H1 (cell line): Measurements from ENCODE around the gene IGFALS. TPM values are rescaled to one million over a fixed set of nuclear protein-coding genes. Genes with fewer than 3 reads are reported as not detected.

Source experiments
- CTCF ChIA-PET: fragments of 300-600 bp; sonication (Branson Sonifier 250); formaldehyde crosslinking; loops from one replicate; lab custom pipeline; 2021; ENCODE audit not compliant: partially characterized antibody; lab: Charles Lee
- POLR2A ChIA-PET: fragments of 300-600 bp; sonication (Branson Sonifier 250); formaldehyde crosslinking; loops from one replicate; lab custom pipeline; 2021; ENCODE audit warnings: inconsistent platforms; ENCODE audit not compliant: partially characterized antibody; lab: Charles Lee
- DNase-seq, 2 experiments: peaks; one replicate each; pipeline versions ENCODE4 v3.0.0 to v3.0.0-alpha.2; 2010 to 2022; ENCODE audit warnings: low spot score in 2 of 2, low read depth in 1 of 2, mixed read lengths in 1 of 2
- FAIRE-seq: peaks from 2 replicates; lab custom pipeline; 2011; peaks lifted over from hg19 to GRCh38; lab: Jason Lieb, UNC
- H2AFZ ChIP-seq: 2 replicates; pipeline ENCODE4 v1.8.1; 2012; ENCODE audit warnings: low read length, inconsistent platforms
- H2AK5ac ChIP-seq: 2 replicates; pipeline ENCODE4 v1.6.1; 2013; ENCODE audit warnings: low read depth, low read length
- H2BK120ac ChIP-seq: replicated peaks from 2 replicates; pipeline ENCODE3; 2013; ENCODE audit warnings: low read depth, low read length, inconsistent platforms
- H2BK12ac ChIP-seq: 2 replicates; pipeline ENCODE4 v1.6.1; 2013; ENCODE audit warnings: low read depth, low read length
- H2BK15ac ChIP-seq: 2 replicates; pipeline ENCODE4 v1.6.1; 2013; ENCODE audit warnings: low read length
- H2BK20ac ChIP-seq: 2 replicates; pipeline ENCODE4 v1.6.1; 2013; ENCODE audit warnings: low read length
- H2BK5ac ChIP-seq: 2 replicates; pipeline ENCODE4 v1.6.1; 2013; ENCODE audit warnings: low read depth, low read length
- H3K14ac ChIP-seq: 2 replicates; pipeline ENCODE4 v1.6.1; 2013; ENCODE audit warnings: inconsistent platforms; ENCODE audit not compliant: insufficient read length
- H3K18ac ChIP-seq: 2 replicates; pipeline ENCODE4 v1.6.1; 2013; ENCODE audit warnings: low read length; ENCODE audit errors: extremely low read depth
- H3K23ac ChIP-seq: 2 replicates; pipeline ENCODE4 v1.6.1; 2013; ENCODE audit warnings: inconsistent platforms; ENCODE audit not compliant: insufficient read length
- H3K23me2 ChIP-seq: 2 replicates; pipeline ENCODE4 v1.6.1; 2013; ENCODE audit warnings: low read depth, low read length
- H3K27ac ChIP-seq: 2 replicates; pipeline ENCODE4 v1.6.1; 2011; ENCODE audit warnings: low read depth, low read length, inconsistent platforms
- H3K27me3 ChIP-seq, 4 experiments: replicated peaks in 1 of 4; 1 replicate in 1 of 4; 2 replicates in 3 of 4; pipeline versions ENCODE4 v1.6.1 to v1.8.1; 2011 to 2013; ENCODE audit warnings: low read length in 3 of 4, mild to moderate bottlenecking in 3 of 4, inconsistent platforms in 2 of 4, mixed read lengths in 2 of 4, moderate library complexity in 1 of 4; ENCODE audit not compliant: control insufficient read depth in 3 of 4, insufficient read depth in 3 of 4; ENCODE audit errors: extremely low read depth in 1 of 4
- H3K36me3 ChIP-seq, 4 experiments: 2 replicates each; pipeline versions ENCODE4 v1.6.1 to v1.8.1; 2011 to 2013; ENCODE audit warnings: mild to moderate bottlenecking in 4 of 4, low read length in 3 of 4, moderate library complexity in 2 of 4, control low read depth in 1 of 4, inconsistent platforms in 1 of 4; ENCODE audit not compliant: insufficient read depth in 4 of 4, control insufficient read depth in 2 of 4
- H3K4ac ChIP-seq: replicated peaks from 2 replicates; pipeline ENCODE3; 2013; ENCODE audit warnings: low read length, low read depth, mixed read lengths, inconsistent platforms; ENCODE audit not compliant: insufficient read length
- H3K4me1 ChIP-seq, 4 experiments: replicated peaks in 1 of 4; 1 replicate in 1 of 4; 2 replicates in 3 of 4; pipeline versions ENCODE4 v1.6.1 to v1.8.1; 2011 to 2013; ENCODE audit warnings: low read length in 3 of 4, inconsistent platforms in 2 of 4, mixed read lengths in 1 of 4; ENCODE audit not compliant: insufficient read depth in 4 of 4, control insufficient read depth in 3 of 4
- H3K4me2 ChIP-seq, 2 experiments: 2 replicates each; pipeline versions ENCODE4 v1.6.1 to v1.8.1; 2011 to 2013; ENCODE audit warnings: low read depth in 2 of 2, low read length in 2 of 2, control low read depth in 1 of 2, inconsistent platforms in 1 of 2, mild to moderate bottlenecking in 1 of 2; ENCODE audit not compliant: insufficient read depth in 1 of 2
- H3K4me3 ChIP-seq, 4 experiments: fragments of 200-600, 300-600 bp in 1 of 4; sonication (generic), shearing (Covaris generic), sonication (Bioruptor Twin) in 1 of 4; 2 replicates each; pipeline versions ENCODE4 v1.5.1 to v1.8.1; 2011 to 2016; ENCODE audit warnings: low read length in 4 of 4, low read depth in 3 of 4, control low read depth in 2 of 4, inconsistent platforms in 2 of 4, mild to moderate bottlenecking in 2 of 4, mixed read lengths in 1 of 4, moderate library complexity in 1 of 4; ENCODE audit not compliant: insufficient read depth in 2 of 4; ENCODE audit errors: extremely low read depth in 1 of 4
- H3K56ac ChIP-seq: replicated peaks from 2 replicates; pipeline ENCODE3; 2013; ENCODE audit warnings: low read depth, mild to moderate bottlenecking, mixed read lengths, low read length, inconsistent platforms; ENCODE audit not compliant: insufficient read length
- H3K79me1 ChIP-seq: 2 replicates; pipeline ENCODE4 v1.6.1; 2013; ENCODE audit warnings: low read depth, low read length, control low read depth
- H3K79me2 ChIP-seq, 2 experiments: 2 replicates each; pipeline versions ENCODE4 v1.6.1 to v1.8.1; 2012 to 2013; ENCODE audit warnings: low read length in 2 of 2, mild to moderate bottlenecking in 2 of 2, inconsistent platforms in 1 of 2; ENCODE audit not compliant: insufficient read depth in 2 of 2, control insufficient read depth in 1 of 2
- H3K9ac ChIP-seq, 4 experiments: replicated peaks in 1 of 4; 1 replicate in 1 of 4; 2 replicates in 3 of 4; pipeline versions ENCODE4 v1.6.1 to v1.8.1; 2011 to 2013; ENCODE audit warnings: low read depth in 3 of 4, low read length in 3 of 4, control low read depth in 2 of 4, mild to moderate bottlenecking in 2 of 4, moderate library complexity in 2 of 4, inconsistent platforms in 1 of 4; ENCODE audit errors: extremely low read depth in 1 of 4
- H3K9me3 ChIP-seq, 2 experiments: 2 replicates each; pipeline versions ENCODE4 v1.6.1 to v1.8.1; 2012 to 2013; ENCODE audit warnings: mild to moderate bottlenecking in 2 of 2, moderate library complexity in 2 of 2, control low read depth in 1 of 2, inconsistent platforms in 1 of 2, low read depth in 1 of 2, low read length in 1 of 2, mixed read lengths in 1 of 2; ENCODE audit not compliant: insufficient read depth in 2 of 2
- H4K20me1 ChIP-seq, 2 experiments: replicated peaks in 1 of 2; 2 replicates each; pipeline versions ENCODE3 to v1.8.1; 2011 to 2013; ENCODE audit warnings: inconsistent platforms in 2 of 2, low read length in 2 of 2, mild to moderate bottlenecking in 1 of 2; ENCODE audit not compliant: insufficient read depth in 2 of 2, control insufficient read depth in 1 of 2
- H4K5ac ChIP-seq: 2 replicates; pipeline ENCODE4 v1.6.1; 2013; ENCODE audit warnings: low read length, low read depth, mixed read lengths, inconsistent platforms; ENCODE audit not compliant: insufficient read length
- H4K8ac ChIP-seq: 2 replicates; pipeline ENCODE4 v1.8.0; 2013; ENCODE audit warnings: mild to moderate bottlenecking, moderate library complexity, low read length, inconsistent platforms; ENCODE audit not compliant: insufficient read depth; ENCODE audit errors: extremely low read depth
- H4K91ac ChIP-seq: replicated peaks from 2 replicates; pipeline ENCODE3; 2013; ENCODE audit warnings: low read length, mixed read lengths, inconsistent platforms; ENCODE audit not compliant: insufficient read length
- EP300 ChIP-seq, 2 experiments: IDR thresholded peaks; 1 replicate in 1 of 2; 2 replicates in 1 of 2; pipeline ENCODE4 v1.6.1; 2011 to 2012; ENCODE audit warnings: low read depth in 2 of 2, low read length in 2 of 2, mild to moderate bottlenecking in 2 of 2, borderline replicate concordance in 1 of 2, inconsistent platforms in 1 of 2, moderate library complexity in 1 of 2
- HDAC2 ChIP-seq, 2 experiments: fragments of 300-600 bp in 1 of 2; sonication (generic) in 1 of 2; IDR thresholded peaks; 2 replicates each; pipeline ENCODE4 v1.6.1; 2011 to 2012; ENCODE audit warnings: low read depth in 2 of 2, low read length in 2 of 2, mild to moderate bottlenecking in 2 of 2, moderate library complexity in 2 of 2, borderline replicate concordance in 1 of 2, inconsistent platforms in 1 of 2
- PHF8 ChIP-seq: fragments of 200-600 bp; sonication (generic); conservative IDR thresholded peaks from 2 replicates; pipeline ENCODE4 v1.7.1; 2012; ENCODE audit warnings: low read depth, mild to moderate bottlenecking, inconsistent platforms, low read length, moderate library complexity
- RNF2 ChIP-seq: fragments of 200-900, 300-1000 bp; sonication (generic); IDR thresholded peaks from 2 replicates; pipeline ENCODE4 v1.7.1; 2016; ENCODE audit warnings: borderline replicate concordance, low read depth, mild to moderate bottlenecking, antibody characterized with exemption, low read length; ENCODE audit not compliant: poor library complexity, severe bottlenecking; ENCODE audit errors: missing control alignments
- SIN3A ChIP-seq, 2 experiments: IDR thresholded peaks in 1 of 2; conservative IDR thresholded peaks in 1 of 2; 2 replicates each; pipeline ENCODE4 v1.6.1; 2011 to 2012; ENCODE audit warnings: low read length in 2 of 2, improper control_type of control experiment in 1 of 2, low read depth in 1 of 2, mild to moderate bottlenecking in 1 of 2
- SIX5 ChIP-seq: IDR thresholded peaks from 2 replicates; pipeline ENCODE4 v1.6.1; 2011; ENCODE audit warnings: mild to moderate bottlenecking, low read depth, low read length
- SP1 ChIP-seq: IDR thresholded peaks from 2 replicates; pipeline ENCODE4 v1.6.1; 2011; ENCODE audit warnings: low read depth, low read length
- WGBS, 2 experiments: shearing (Covaris generic) in 1 of 2; methylation state at CpG; one replicate each; pipeline versions ENCODE4 v1.1.6 to v1.1.7; 2013 to 2015; ENCODE audit warnings: low lambda C conversion rate in 2 of 2, mixed read lengths in 2 of 2, inconsistent platforms in 1 of 2, low coverage in 1 of 2, missing lambda C conversion rate in 1 of 2; ENCODE audit not compliant: insufficient replicate concordance in 2 of 2, insufficient coverage in 1 of 2, insufficient read length in 1 of 2; ENCODE audit errors: extremely low coverage in 1 of 2, missing lambda C conversion rate in 1 of 2; 5-methylcytosine and 5-hydroxymethylcytosine counted together
- polyA plus RNA-seq, 7 experiments: library from polyadenylated mRNA; depleted of rRNA in 3 of 7; stranded (reverse) in 5 of 7; unstranded in 2 of 7; fragments of >200 nt in 5 of 7; fragments of 200-250 nt in 2 of 7; gene quantifications; 1 replicate in 5 of 7; 2 replicates in 1 of 7; 4 replicates in 1 of 7; pipeline versions ENCODE4 v1.2.1 to v1.2.3, GENCODE V29; 2011 to 2013; ENCODE audit warnings: missing spikeins in 2 of 7, mixed read lengths in 2 of 7
- total RNA-seq: library from RNA; stranded (reverse); fragmentation: NEBNext Ultra II Directional; extraction: Animal tissue kit (Norgen Biotek cat#: 25700); gene quantifications from 2 replicates; pipeline ENCODE4 v1.2.1, GENCODE V29; 2021
- TF ChIP-seq, protein P1 (sequence below), 3 experiments: IDR thresholded peaks; 1 replicate in 2 of 3; 2 replicates in 1 of 3; pipeline versions ENCODE4 v1.5.1 to v1.6.1; 2011; ENCODE audit warnings: low read length in 3 of 3, mild to moderate bottlenecking in 3 of 3, inconsistent platforms in 2 of 3, low read depth in 1 of 3, moderate library complexity in 1 of 3; ENCODE audit not compliant: insufficient read depth in 1 of 3; ENCODE audit errors: control extremely low read depth in 1 of 3

The IGFALS gene
- total and polyA plus RNA-seq, 2 of the 8 experiments (the other 6 are each of a cell fraction or from before 2014, with no cell fraction given), result not detected

- H4K8ac ChIP-seq, result no peak overlapping the region
- H2BK12ac ChIP-seq, result no peak overlapping the region
- H3K4ac ChIP-seq, result no peak overlapping the region
- no peak overlapping the region for H3K14ac ChIP-seq
- no peaks in the 10 kb centered on the region; a peak in 1 of 4 replicates for H3K9me3 ChIP-seq
- H3K79me1 ChIP-seq, result no peaks in the 10 kb centered on the region
- no peaks in the 10 kb centered on the region; the same call in 1 of the 2 replicates for H3K23me2 ChIP-seq
- H3K36me3 ChIP-seq, result no peaks in the 10 kb centered on the region; a peak in 1 of 8 replicates
- no peaks in the 10 kb centered on the region for H3K79me2 ChIP-seq
- H3K4me2 ChIP-seq, result no peak overlapping the region
- H4K5ac ChIP-seq, result no peak overlapping the region
- H2BK15ac ChIP-seq, result no peak overlapping the region
- no peak overlapping the region for H2BK120ac ChIP-seq
- H3K27me3 ChIP-seq, result no peaks in the 10 kb centered on the region; a peak in 1 of 7 replicates
- H3K27ac ChIP-seq, result no peak overlapping the region
- H3K4me1 ChIP-seq, result peaks cover 0 to 5% (median 1%) of the 10 kb centered on the region in 4 experiments; a peak in 5 of 7 replicates
- FAIRE-seq (no peak), DNase-seq (no peak)
- WGBS, 2 experiments, result 88% methylated on average over 17 of the region's 18 CpGs; no CpG with 5 or more reads in 1 of the 2 experiments
- peaks cover 0 to 6% of the 10 kb centered on the region in 2 experiments for H4K20me1 ChIP-seq
- POLR2A ChIA-PET, result interaction anchor here (0.8 to 3.4 kb wide), 4 partner anchors 11 to 81 kb away, joined by 3 to 29 read pairs (median 4); partner anchors contain the start of genes EME2, JPT2, MRPS34 and NME3
- CTCF ChIA-PET, result interaction anchor here (0.7 to 1.5 kb wide), 5 partner anchors 11 to 266 kb away, joined by 3 to 4 read pairs (median 3); partner anchors contain the start of genes MAPK8IP3 and TELO2
- no peak overlapping the region for H2BK5ac ChIP-seq
- H3K23ac ChIP-seq, result no peak overlapping the region
- no peak overlapping the region for H3K56ac ChIP-seq
- H3K9ac ChIP-seq, result no peak overlapping the region
- no peak overlapping the region for H2BK20ac ChIP-seq
- no peak overlapping the region for H2AK5ac ChIP-seq
- H2AFZ ChIP-seq, result no peak overlapping the region
- no peak overlapping the region for H3K18ac ChIP-seq
- H3K4me3 ChIP-seq, result no peak overlapping the region
- H4K91ac ChIP-seq, result no peak overlapping the region
- TF ChIP-seq HDAC2 (IDR thresholded peaks at IDR 0.05; ENCODE audit: borderline replicate concordance in 1 of 2, low read depth in 2 of 2, low read length in 2 of 2) (no peak), PHF8 (no peak), SIX5 (no peak), RNF2 (no peak), SP1 (no peak), SIN3A (conservative IDR thresholded peaks at IDR 0.05 in 1 of 2, IDR thresholded peaks at IDR 0.05 in 1 of 2; ENCODE audit: low read depth in 1 of 2, low read length in 2 of 2) (no peak), EP300 (IDR thresholded peaks at IDR 0.05; ENCODE audit: borderline replicate concordance in 1 of 2, low read depth in 2 of 2, low read length in 2 of 2) (no peak)
- TF ChIP-seq, protein P1, sequence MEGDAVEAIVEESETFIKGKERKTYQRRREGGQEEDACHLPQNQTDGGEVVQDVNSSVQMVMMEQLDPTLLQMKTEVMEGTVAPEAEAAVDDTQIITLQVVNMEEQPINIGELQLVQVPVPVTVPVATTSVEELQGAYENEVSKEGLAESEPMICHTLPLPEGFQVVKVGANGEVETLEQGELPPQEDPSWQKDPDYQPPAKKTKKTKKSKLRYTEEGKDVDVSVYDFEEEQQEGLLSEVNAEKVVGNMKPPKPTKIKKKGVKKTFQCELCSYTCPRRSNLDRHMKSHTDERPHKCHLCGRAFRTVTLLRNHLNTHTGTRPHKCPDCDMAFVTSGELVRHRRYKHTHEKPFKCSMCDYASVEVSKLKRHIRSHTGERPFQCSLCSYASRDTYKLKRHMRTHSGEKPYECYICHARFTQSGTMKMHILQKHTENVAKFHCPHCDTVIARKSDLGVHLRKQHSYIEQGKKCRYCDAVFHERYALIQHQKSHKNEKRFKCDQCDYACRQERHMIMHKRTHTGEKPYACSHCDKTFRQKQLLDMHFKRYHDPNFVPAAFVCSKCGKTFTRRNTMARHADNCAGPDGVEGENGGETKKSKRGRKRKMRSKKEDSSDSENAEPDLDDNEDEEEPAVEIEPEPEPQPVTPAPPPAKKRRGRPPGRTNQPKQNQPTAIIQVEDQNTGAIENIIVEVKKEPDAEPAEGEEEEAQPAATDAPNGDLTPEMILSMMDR (IDR thresholded peaks at IDR 0.05; ENCODE audit: control extremely low read depth in 1 of 3, insufficient read depth in 1 of 3, low read depth in 1 of 3, low read length in 3 of 3), result no peak
These were observed 34.6 kb downstream of the IGFALS start for GRCh38 chr16:1758923-1759322.
